MV-4-11 (cell line): ENCODE measurements around the gene ADCYAP1R1.

ENCODE experiments used
- DNase-seq: peaks from one replicate; lab custom pipeline; 2025; lab: John Stamatoyannopoulos, UW

The ADCYAP1R1 gene

DNA sequence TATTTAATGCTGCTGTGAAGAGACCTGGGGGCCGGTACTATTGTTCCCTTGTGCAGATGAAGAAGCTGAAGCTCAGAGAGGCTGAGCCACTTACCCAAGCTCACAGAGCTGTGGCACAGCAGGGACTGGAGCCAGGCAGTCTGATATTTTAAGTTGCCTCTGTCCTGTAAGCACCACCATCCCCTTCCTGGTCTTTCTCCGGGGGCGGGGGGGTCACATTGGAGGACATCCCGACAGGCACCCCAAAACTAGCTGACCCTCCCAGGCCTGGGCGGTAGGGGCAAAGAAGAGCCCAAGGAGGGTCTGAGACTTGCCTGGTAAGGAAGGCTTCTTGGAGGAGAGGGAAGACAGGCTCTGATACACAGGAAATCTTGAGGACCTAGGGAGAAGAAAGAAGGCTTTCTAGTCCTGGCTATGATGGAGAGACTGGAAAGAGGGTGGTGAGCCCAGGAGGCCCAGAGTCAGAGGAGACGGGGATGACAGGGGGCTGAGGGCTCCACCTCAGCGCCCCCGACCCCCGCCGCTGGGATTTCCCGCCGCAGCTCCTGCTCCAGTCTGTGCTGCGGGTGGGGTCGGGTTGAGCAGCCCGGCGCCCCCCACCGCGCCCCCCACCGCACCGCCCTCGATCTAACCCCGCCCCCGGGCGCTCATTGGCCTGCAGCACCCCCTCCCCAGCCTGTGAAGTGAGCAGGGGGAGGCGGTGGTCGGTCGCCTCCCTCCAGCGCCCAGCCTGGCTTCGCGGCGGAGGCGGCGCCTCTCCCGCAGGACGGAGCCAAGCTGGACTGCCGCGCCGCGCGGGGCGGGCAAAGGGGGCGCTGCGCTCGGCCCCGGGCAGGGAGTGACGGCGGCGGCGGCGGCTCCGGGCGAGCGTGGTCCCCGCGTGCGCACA, at the start of gene ADCYAP1R1:
Gene ADCYAP1R1, plus strand, starts transcription at position 711 of the 889 bp plus-strand sequence. CDS start 10,957 bp downstream, outside the sequence.
- DNase-seq: no peak

DNA sequence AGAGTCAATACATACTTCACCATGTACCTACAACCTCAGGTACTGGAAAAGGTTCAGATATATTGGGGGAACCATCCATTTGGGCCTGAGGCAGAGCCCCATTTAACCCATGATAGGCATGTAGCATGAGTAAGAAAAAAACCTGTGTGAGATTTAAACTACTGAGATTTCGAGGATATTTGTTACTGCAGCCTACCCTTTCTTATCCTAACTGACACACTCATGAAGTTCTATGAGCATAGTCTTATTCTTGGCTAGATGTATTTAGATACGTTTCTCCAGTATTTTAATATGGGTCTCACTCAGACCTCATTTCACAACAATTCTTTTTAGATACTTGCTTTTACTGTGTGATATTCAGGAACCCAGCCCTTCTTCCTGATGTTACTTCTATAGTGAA, 49.0 kb upstream of the ADCYAP1R1 start:
- no peak for DNase-seq

DNA sequence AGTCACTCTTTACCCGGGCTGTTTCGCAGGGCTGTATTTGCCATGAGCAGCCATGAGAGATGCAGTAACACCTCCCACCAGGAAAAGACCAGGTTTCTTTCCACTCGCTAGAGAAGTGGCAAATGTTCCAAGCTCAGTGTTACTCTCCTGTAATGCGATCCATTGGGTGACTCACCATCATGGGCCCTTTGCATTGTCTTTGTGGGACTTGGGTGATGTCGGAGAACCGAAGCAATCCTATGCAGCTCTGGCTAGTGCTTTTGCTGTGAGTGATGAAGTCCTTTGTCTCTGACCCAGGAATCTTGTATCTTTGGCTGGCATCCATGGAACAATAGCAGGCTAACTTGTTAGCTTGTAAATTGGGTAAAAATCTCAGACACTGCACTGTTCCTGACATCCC, 48.4 kb upstream of the ADCYAP1R1 start:
- DNase-seq: no peak

DNA sequence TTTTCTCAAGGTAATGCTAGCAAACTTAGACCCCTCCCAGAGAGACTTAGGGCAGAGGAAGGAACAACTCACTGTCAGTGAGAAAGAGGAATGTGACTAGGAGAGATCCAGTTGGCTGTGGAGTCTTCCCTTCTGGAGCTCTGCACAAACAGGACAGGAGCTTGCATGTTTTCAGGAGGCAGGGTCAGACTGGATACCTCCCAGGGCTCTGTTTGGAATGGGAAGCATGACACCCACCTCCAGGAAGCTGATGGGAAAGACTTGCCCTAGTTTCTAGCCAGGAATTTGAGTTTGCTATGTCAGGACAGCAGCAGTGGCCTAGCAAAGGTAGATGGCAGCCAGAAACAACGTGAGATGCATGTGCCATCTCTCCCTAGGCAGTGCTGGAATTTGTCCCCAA, 47.7 kb upstream of the ADCYAP1R1 start:
- DNase-seq: no peak

DNA sequence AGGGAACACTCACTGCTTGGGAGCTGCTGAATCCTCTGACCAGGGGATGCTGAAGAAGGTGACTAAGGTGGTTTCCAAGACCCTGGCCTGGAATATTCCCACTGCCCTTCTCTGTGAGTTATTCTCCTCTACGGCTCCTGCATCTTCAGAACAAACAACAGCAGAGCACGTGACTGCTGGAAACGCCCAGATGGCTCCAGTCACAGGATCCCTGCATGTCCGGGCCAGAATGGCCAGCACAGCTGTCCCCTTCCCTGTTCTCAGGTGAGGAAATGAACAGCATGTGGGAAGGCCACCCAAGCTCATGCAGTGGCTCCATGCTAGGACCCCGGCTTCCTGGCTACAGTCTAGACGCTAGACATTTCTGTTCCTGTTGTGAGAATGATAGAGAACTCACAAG, 45.3 kb upstream of the ADCYAP1R1 start:
- no peak for DNase-seq

DNA sequence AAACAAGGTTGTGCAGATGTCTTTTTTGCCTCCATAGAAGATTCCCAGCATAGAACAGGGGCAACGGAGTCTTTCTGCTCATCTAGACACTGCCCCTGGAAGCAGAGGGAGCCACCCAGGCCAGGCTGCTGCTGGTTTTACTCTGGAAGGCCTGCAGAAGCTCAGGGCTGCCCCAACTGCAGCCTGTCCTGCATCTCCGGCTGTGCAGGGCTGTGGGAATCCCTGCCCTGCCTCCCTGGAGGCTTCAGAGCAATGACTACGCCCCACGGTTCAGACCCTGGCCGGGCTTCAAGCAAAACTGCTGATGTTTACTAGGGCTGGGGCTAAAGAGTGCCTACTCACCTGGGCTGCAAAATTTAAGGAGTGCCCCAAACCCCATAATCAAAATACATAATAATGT, 44.5 kb upstream of the ADCYAP1R1 start:
- DNase-seq: no peak

DNA sequence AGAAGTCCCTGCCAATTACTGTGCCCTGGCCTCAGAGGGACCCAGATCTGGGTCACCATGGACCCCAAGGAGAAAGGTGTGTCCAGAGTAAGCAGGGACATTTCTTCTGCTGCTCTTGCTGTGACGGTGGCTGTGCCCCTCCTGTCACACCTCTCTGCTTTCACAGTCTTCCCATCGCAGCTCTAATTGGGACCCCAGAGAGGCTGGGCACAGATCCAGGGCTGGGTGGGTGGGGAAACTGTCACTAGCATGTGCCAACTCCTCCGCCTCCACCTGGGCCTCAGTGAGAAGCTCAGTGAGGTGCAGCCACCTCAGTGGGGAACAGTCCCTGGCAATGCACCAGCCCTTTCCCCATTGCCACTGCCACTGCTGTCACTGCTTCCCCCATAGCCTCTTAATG, 37.3 kb upstream of the ADCYAP1R1 start:
- no peak for DNase-seq

DNA sequence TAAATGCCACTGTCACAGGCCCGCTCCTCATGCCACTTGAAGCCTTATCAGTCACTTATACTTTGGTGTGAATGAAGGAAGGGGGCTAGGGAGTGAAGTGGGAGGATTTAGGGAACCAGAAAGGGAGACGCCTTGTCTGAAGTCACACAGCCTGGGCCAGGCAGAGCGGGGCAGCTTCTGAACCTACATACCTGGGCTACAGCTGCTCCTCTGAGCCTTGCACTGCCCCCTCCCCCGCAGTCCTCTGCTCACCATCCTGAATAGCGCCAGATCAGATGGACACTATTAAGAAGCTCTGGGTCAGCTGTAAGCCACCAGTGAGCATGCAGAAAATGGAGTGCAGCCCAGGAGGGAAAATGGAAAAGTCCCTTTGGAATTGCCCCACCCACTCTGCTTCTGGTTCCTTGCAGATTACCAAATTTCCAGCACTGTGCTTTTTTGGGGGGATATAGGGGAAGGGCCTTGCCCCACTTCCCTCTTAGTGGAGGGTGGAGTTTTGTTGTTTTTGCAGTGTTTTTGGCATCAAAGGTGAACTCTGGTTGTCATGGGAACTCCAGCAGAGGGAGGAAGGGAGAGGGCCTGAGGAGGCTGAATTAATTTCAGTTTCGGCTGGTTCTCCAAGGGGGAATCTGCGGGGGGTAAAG, 35.0 kb upstream of the ADCYAP1R1 start:
- no peak for DNase-seq

DNA sequence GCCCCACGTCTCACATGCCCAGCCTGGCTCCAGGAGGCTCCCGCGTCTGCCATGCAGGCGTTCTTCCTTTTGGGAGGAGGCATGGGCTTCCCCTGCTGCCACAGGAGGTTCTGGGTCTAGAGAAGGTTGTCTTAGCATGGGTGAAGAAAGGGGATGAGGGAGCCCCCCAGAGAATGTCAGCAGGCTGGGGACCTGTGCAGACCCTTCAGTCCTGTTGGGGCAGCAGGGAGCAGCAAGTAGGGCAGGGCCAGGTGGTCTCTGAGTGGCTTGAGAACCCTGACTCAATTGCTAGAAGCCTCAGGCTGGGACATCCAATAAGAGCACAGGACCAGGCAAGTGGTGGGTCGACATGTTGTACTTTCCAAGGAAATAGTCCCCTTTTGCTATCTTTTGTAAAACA, 34.4 kb upstream of the ADCYAP1R1 start:
- DNase-seq: no peak

DNA sequence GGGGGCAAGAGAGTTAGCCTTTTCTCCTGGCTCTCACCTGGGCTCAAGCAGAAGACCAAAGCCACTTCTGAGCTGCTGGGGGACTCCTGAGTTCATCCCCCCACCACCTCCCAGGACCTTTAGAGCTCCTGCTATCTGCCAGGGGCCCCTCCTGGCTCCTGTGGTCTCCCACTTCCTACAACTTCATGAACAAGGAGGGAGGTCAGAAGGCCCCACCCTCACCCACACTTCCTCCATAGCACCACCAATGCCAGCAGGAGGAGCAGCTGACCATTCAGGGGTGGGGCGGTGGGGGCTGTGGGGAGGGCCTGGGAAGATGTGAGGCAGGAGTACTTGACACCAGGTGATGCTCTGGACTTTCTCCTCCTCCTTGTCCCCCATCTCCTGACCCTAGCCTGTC, 32.6 kb upstream of the ADCYAP1R1 start:
- peak; percentile 19 for DNase-seq

DNA sequence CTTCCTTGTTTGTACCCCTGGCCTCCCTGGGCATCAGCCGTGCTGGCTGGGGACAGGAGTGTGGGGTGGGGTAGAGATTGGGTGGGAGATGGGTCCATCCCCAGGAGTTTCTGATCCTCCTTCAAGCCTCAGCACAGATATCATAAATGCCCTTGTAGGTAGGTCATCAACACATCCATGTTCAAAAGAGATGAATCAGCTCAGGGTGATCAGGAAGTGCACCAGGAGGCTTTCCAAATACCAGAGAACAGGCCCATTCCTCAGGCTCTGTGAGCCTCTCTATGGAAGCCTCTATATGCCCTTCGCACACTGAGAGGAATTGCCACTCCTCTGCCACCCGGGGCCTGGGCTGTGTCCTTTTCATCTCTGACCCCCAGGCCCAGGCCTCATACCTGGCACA, 31.9 kb upstream of the ADCYAP1R1 start:
- no peak for DNase-seq

DNA sequence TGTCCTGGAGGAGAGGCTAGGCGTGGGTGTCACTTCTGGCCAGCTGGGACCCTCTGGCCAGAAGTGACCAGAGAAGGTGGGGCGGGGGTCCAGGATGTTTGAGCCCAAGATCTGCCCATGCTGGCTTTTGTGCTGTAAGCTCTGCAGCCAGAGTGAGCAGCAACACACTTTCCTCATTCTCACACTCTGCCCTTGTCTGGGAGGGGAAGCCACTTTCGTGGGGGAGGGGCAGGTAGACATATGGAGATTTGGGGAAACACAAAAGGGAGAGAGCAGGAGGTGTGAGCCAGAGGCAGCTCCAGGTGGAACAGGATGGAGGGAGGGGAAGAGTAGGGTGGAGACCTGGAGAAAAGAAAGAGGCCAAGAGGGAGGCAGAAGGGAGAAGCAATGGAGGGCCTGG, 31.5 kb upstream of the ADCYAP1R1 start:
- no peak for DNase-seq

DNA sequence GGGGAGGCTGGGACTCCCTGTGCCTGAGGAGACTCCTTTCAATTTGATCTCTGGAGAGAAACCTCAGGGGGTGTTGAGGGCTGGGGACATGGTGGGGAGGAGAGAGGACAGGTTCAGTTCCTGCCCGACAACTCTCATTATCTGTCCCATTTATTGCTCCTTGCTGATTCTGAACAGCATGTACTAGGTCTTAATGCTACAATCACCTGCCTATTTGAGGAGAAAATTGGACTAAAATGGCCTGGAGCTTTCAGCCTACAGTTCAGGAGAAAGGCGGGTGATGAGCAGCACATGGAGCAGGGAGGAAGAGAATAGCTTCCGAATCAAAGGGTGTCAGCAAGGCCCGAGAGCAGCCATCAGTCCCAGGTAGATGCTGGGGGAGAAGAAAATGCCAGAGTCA, 30.0 kb upstream of the ADCYAP1R1 start:
- DNase-seq: no peak

DNA sequence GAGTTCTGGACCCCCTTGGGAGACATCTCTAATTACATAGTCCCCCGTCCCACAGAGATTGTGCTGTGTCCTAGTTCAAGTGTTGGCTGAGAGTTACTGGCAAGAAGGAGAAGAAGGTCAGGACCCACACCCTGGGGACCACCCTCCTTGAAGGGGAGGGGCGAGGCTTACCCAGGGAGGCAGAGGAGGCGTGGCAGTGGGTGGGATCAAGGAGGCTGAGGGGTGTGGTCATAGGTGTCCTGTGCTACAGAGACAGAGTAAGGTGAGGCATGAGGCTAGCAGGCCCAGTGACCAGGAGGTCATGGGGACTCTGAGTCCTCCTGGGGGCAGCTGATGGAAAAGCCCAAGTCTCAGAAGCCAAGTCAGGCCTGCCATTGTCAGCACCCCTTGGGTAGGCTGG, 29.4 kb upstream of the ADCYAP1R1 start:
- DNase-seq: no peak

DNA sequence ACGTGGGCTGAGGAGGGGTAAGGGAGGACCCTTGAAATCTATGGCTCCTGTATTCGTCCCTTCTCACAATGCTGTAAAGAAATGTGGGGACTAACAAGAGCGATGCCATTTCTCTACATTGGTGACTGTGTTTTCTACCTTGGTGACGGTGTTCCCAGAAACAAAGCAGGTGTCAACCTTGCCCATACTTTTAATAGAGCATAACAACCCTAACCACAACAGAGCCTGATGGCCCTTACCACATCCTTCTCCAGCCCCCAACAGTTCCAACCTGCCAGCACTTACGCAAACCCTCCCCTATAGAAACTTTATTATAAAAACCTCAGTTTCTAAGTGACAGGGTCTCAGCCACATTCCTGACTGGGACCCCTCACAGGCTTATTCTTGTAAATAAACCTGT, 28.2 kb upstream of the ADCYAP1R1 start:
- no peak for DNase-seq

DNA sequence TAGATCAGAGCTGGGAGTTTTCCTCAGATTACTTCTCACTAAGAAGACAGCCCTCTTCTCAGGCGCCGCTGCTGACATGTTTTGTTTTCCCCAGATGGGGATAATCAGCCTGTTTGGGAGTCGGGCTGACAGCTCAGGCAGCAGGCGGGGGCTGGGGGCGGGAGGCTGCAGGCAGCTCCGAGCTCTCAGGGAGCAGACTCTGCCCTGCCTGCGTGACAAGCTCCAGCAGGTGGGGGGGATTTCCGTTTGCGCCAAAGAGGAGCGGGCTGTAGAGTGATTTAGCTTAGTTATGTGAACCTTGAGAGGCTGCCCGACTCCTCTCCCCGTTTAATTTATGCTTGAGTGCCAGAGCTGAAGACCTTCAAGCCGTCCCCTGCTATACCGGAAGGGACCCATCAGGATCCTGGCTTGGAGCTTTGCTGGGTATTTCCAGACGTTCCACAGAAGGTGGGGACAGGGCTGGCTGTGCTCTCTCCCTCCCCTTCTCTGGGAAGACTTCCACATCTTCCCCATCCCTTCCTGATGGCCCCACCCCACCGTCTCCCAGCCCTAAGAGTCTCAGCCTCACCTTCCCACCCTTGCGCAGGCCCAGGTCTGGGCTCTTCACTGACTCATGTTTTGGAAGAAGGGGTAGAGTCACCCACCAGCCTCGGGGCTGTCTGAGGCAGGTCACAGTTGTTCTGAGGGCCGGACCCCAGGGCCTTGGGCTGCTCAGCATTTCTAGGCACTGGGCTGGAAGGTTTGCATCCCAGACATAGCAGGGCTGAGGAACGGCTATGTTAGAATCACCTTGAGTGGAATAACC, 24.7 kb upstream of the ADCYAP1R1 start:
- DNase-seq: no peak

DNA sequence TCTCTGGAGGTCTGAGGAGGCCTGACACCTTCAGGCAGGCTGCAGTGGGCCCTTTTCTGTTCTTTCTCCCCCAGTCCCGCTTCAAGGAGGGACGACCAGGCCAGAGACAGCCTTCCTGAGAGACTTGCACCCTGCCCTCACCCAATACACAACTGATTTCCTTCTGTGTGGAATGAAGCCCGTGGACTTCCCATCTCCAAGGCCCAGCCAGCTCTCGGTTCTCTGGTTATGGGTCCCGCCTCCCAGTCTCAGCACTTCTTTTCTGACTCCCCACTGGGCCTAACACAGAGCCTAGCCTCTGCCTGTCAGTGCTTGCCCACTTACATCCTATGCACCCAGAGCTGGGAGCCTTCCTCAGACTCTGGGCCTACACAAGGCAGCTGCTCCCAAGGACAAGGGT, 24.1 kb upstream of the ADCYAP1R1 start:
- DNase-seq: no peak

DNA sequence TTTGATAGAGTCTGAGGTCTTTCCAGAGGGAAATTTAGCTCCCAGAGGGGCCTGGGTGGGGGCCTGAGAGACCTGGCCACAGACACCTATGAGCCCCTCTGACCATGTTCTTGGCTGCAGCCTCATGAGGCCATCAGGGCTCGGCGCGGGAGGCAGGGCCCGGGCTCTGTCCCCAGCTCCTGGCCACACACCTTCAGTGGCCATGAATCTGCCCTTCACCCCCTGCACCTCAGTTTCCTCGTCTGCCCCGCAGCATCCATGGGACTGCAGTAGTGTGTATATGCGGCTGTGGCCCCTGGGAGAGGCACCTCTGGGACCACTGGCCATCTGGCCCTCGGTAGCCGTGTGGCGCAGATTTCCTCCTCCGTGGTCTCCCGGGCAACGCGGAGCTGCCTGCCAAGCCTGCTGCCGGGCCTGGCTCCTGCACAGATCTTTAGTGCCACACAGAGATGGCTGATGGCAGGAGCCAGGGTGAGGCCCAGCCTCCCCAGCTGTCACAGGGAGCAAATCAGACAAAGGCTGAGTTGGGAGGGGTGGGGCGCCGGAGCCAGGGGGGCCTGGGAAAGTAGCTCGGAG, 23.6 kb upstream of the ADCYAP1R1 start:
- no peak for DNase-seq

DNA sequence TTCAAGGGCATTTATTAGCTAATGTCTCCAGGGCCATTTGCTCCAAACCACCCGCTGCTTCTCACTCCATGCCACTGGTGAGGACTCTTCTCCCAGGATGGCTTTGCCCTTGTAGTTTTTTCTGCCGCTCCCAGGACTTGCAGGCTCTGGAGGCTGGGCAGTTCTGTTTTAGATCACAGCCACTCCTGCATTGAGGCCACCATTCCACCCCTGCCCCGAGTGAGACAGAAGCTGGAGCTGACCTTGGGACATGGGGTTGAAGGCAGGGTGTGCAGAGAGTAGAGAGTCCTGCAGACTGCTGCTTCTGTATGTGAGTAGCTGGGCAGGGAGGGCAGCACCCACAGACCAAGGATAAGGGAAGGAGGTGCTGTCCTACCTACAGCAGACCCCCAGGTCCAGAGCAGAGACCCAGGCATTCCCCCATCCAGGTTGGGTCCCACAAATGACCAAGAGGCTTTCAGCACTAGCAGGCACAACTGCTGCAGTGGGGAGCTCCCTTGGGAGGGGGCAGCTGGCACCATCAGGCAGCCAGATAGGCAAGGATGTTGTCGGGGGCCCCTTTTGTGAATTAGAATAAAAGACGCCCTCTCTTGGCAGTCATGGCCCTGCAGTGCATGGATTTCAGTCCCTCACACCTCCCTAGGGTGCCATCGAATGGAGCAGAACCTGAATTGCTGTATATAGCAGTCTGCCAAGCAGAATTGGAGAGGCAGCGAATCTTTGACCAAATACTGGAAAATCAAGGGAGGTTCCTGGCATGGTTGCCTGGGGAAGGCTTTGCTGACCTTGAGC, 22.7 kb upstream of the ADCYAP1R1 start:
- no peak for DNase-seq

DNA sequence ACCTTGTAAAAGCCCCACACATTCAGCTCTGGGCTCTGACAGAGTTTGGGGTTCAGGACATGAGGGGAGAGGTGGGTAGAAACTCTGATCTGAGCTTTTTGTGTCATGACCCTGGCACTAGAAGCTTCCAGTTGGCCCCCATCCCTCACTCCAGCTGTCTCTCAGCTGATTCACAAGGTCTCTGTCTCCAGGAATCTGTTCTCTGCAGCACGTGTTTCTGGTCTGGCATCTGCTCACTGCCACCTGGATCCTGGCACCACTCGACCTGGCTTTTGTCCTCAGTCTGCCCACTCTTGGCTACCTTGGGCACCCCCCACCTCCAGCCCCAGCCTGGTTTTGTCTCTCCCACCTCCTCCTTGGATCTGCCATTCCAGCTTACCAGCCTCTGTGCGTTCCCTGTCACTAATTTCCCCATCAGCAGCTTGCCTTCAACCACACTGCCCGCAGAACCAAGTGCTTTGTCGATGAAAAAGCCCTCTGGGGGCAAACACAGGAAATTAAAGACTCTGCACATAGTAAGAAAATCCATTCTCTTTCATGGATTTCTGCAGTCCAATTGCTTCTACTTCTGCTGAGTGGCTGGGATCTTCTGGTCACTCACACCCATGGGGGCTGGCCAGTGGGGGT, 18.3 kb upstream of the ADCYAP1R1 start:
- DNase-seq: no peak

DNA sequence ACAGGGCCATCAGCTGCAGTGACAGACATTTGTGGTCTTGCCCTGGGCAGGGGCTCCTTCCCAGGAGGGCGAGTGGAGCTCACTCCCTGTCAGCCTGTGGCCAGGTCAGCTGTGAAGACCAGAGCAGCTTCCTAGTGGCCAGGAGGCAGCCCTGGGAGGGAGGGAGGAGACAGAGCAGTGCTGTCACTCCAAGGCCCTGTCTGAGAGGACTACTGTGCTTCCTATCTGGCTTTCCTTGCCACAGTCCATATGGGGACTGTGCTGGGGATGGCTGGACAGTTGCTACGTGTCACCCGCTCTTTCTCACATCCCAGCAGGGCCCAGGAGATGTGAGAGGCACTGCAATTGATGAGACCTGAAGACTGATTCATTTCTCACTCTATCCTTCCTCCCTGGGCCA, 15.2 kb upstream of the ADCYAP1R1 start:
- no peak for DNase-seq
